Sigmoid colon (tissue), 7 donors: Measurements from ENCODE around the gene CCNF. TPM values are rescaled to one million over a fixed set of nuclear protein-coding genes. Genes with fewer than 3 reads are reported as not detected.

Experiments used
- DNase-seq: peaks from one replicate; pipeline ENCODE4 v3.0.0-alpha.2; 2019
- H3K27ac ChIP-seq, 4 donors: fragments of 200-600 bp; sonication (generic); one replicate each; pipeline ENCODE4 v1.5.1; 2016 to 2019; ENCODE audit warnings: mild to moderate bottlenecking in 1 of 4
- H3K27me3 ChIP-seq, 3 donors: fragments of 200-600 bp; sonication (generic); one replicate each; pipeline ENCODE4 v1.5.1; 2019; ENCODE audit warnings: mild to moderate bottlenecking in 1 of 3
- H3K36me3 ChIP-seq, 4 donors: fragments of 200-600 bp; sonication (generic); one replicate each; pipeline ENCODE4 v1.5.1; 2016 to 2019
- H3K4me1 ChIP-seq, 4 donors: fragments of 200-600 bp; sonication (generic); one replicate each; pipeline ENCODE4 v1.5.1; 2017 to 2019
- H3K4me3 ChIP-seq, 4 donors: fragments of 200-600 bp; sonication (generic); one replicate each; pipeline ENCODE4 v1.5.1; 2017 to 2019; ENCODE audit warnings: mild to moderate bottlenecking in 2 of 4, moderate library complexity in 1 of 4
- H3K9me3 ChIP-seq, 4 donors: fragments of 200-600 bp in 3 of 4; sonication (generic) in 3 of 4; one replicate each; pipeline versions ENCODE4 v1.5.1 to v1.6.1; 2013 to 2019
- EP300 ChIP-seq, 4 donors: sonication (generic); formaldehyde crosslinking; IDR thresholded peaks; one replicate each; pipeline ENCODE4 v1.6.1; 2017; ENCODE audit warnings: antibody characterized with exemption in 4 of 4
- POLR2A ChIP-seq, 2 donors: fragments of 450-650 bp; IDR thresholded peaks; one replicate each; pipeline ENCODE4 v1.6.1; 2016; ENCODE audit warnings: antibody characterized with exemption in 2 of 2, mild to moderate bottlenecking in 2 of 2, moderate library complexity in 2 of 2
- POLR2AphosphoS5 ChIP-seq, 4 donors: sonication (generic); formaldehyde crosslinking; IDR thresholded peaks; one replicate each; pipeline ENCODE4 v1.6.1; 2017; ENCODE audit warnings: antibody characterized with exemption in 4 of 4
- WGBS, 2 donors: extraction: QIAGEN DNeasy Blood & Tissue Kit; methylation state at CpG; one replicate each; pipeline ENCODE4 v1.1.7; 2013; 5-methylcytosine and 5-hydroxymethylcytosine counted together
- intact Hi-C: fragments of 100-400 bp; cut with DNase I; formaldehyde crosslinking; loops from one replicate; pipeline ENCODE4 v1.15.1; 2023
- polyA plus RNA-seq, 3 donors: library from polyadenylated mRNA; stranded (reverse); fragments of 200-250 nt; gene quantifications; one replicate each; pipeline ENCODE4 v1.2.3, GENCODE V29; 2013
- total RNA-seq, 4 donors: library from RNA; depleted of rRNA; stranded (reverse); fragments of >200 nt; gene quantifications; one replicate each; pipeline ENCODE4 v1.1.0, GENCODE V29; 2016
- TF ChIP-seq, protein P1 (sequence below), 4 experiments: fragments of 450-650 bp in 3 of 4; fragments of 200-600 bp in 1 of 4; IDR thresholded peaks; one replicate each; pipeline ENCODE4 v1.5.1; 2016 to 2019; ENCODE audit warnings: antibody characterized with exemption in 4 of 4, mild to moderate bottlenecking in 3 of 4, moderate library complexity in 2 of 4
- donor health status: healthy with polysubstance abuse.
- donor health status: Bipolar disorder and iron deficiency.
- donor health status: healthy.

CCNF gene
- total and polyA plus RNA-seq, 7 donors: 0.60 to 11.6 (median 1.2) TPM

DNA sequence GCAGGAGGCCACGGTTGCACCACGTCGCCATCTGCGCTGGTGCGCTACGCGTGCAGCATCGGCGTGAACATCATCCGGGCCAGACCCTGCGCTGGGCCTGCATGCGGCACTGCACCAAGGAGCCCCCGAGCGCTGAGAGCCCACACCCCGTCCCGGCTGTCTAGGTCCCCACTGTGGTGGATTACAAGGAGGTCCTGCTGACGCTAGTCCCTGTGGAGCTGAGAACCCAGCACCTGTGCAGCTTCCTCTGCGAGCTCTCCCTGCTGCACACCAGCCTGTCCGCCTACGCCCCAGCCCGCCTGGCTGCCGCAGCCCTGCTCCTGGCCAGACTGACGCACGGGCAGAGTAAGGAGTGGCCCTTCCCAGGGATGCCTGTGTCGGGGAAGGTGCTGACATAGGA is 19.9 kb downstream of the CCNF start:
- WGBS, 2 donors: 97 to 98% methylated on average over 25 of the region's 25 CpGs
- Histone ChIP-seq H3K36me3 (peaks cover 0 to 28% (median 2%) of the 10 kb centered on the region in 4 donors), H3K4me1 (no peaks in the 10 kb centered on the region), H3K27ac (no peak overlapping the region), H3K27me3 (no peaks in the 10 kb centered on the region), H3K9me3 (no peaks in the 10 kb centered on the region), H3K4me3 (no peak overlapping the region)
- intact Hi-C loops: no loop called here
- no peak for TF ChIP-seq POLR2A (IDR thresholded peaks at IDR 0.05)
- TF ChIP-seq, protein P1, sequence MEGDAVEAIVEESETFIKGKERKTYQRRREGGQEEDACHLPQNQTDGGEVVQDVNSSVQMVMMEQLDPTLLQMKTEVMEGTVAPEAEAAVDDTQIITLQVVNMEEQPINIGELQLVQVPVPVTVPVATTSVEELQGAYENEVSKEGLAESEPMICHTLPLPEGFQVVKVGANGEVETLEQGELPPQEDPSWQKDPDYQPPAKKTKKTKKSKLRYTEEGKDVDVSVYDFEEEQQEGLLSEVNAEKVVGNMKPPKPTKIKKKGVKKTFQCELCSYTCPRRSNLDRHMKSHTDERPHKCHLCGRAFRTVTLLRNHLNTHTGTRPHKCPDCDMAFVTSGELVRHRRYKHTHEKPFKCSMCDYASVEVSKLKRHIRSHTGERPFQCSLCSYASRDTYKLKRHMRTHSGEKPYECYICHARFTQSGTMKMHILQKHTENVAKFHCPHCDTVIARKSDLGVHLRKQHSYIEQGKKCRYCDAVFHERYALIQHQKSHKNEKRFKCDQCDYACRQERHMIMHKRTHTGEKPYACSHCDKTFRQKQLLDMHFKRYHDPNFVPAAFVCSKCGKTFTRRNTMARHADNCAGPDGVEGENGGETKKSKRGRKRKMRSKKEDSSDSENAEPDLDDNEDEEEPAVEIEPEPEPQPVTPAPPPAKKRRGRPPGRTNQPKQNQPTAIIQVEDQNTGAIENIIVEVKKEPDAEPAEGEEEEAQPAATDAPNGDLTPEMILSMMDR (IDR thresholded peaks at IDR 0.05): no peak
- no peak for TF ChIP-seq EP300 (IDR thresholded peaks at IDR 0.05)
- no peak for TF ChIP-seq POLR2AphosphoS5 (IDR thresholded peaks at IDR 0.05)
- DNase-seq: no peak

DNA sequence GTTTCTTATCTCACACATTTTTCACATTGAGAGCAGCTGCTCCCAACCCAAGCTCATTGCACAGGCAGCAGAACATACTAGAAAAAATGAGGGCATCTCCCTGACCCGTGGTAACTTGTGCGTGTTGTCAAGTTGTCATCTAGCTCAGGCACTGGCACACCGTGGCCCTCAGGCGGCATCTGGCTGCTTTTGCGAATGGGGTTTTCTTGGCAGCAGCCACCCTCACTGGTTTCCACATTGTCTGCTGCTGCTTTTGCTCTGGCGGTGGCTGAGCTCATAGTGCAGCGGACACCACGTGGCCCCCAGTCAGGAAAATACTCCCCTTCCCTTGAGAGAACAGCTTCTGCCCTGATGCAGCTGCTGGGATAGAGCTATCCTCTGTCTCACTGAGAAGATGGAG is 21.3 kb downstream of the CCNF start:
- no peak overlapping the region for H3K27ac ChIP-seq
- no peak for DNase-seq
- no peaks in the 10 kb centered on the region for H3K4me1 ChIP-seq
- H3K9me3 ChIP-seq: no peaks in the 10 kb centered on the region
- no peaks in the 10 kb centered on the region for H3K27me3 ChIP-seq
- H3K36me3 ChIP-seq: peaks cover 0 to 22% (median under 1%) of the 10 kb centered on the region in 4 donors
- WGBS, 2 donors: 93 to 95% methylated on average over 8 of the region's 8 CpGs
- no peak overlapping the region for H3K4me3 ChIP-seq
- intact Hi-C loops: no loop called here
- TF ChIP-seq POLR2AphosphoS5 (IDR thresholded peaks at IDR 0.05): no peak
- TF ChIP-seq POLR2A (IDR thresholded peaks at IDR 0.05): no peak
- TF ChIP-seq, protein P1 (IDR thresholded peaks at IDR 0.05): no peak
- TF ChIP-seq EP300 (IDR thresholded peaks at IDR 0.05): no peak

DNA sequence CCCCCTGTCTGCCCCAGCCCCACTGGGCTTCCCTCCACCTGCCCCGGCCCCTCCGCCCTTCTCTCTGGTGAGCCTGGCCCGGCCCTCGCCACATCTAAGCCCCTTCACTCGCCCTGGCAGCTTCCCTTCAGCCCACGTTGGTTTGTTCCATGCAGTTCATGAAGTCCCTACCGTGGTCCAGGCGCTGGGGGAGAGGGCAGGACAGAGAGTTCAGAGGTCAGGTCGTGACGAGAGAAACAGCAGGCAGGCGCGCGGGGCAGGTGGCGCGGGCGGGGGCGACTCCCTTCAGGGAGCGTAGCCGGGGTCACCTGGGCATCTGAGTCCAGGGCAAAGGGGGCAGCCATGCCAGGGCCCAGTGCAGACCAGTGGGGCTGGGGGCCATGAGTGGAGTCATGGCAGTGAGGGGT is 21.7 kb downstream of the CCNF start:
- no peaks in the 10 kb centered on the region for H3K9me3 ChIP-seq
- no peaks in the 10 kb centered on the region for H3K27me3 ChIP-seq
- intact Hi-C loops: no loop called here
- no peak overlapping the region for H3K4me3 ChIP-seq
- WGBS, 2 donors: 93 to 94% methylated on average over 19 of the region's 19 CpGs
- TF ChIP-seq POLR2A (IDR thresholded peaks at IDR 0.05): no peak
- TF ChIP-seq, protein P1 (IDR thresholded peaks at IDR 0.05): no peak
- peaks cover 0 to 20% (median 0%) of the 10 kb centered on the region in 4 donors for H3K36me3 ChIP-seq
- H3K27ac ChIP-seq: no peak overlapping the region
- no peaks in the 10 kb centered on the region for H3K4me1 ChIP-seq
- no peak for DNase-seq

DNA sequence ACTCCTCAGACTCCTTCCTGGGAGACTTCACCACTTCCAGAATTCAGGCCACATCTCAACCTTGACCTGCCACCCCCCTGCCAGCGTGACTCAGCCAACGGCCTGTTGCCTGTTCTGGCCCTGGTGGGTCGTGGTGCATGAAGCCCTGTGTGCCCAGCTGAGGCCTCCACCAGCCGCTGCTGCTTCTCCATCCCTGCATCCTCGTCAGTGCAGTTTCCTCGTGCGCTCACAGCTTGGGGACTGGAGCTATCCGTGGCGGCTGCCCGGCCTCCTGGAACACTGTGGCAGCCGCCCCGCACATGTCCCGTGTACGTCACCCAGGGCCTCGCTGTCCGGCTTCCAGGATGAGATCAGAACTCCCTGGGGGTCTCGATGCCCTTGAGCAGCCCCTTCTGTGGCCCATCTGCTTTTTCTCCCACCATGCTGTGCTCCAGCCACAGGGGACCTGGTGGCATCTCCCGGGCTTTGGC is 22.6 kb downstream of the CCNF start:
- H3K9me3 ChIP-seq: no peaks in the 10 kb centered on the region
- H3K36me3 ChIP-seq: peaks cover 0 to 11% (median 0%) of the 10 kb centered on the region in 4 donors
- TF ChIP-seq POLR2A (IDR thresholded peaks at IDR 0.05) (no peak), POLR2AphosphoS5 (IDR thresholded peaks at IDR 0.05) (no peak), EP300 (IDR thresholded peaks at IDR 0.05) (no peak)
- no peaks in the 10 kb centered on the region for H3K27me3 ChIP-seq
- H3K27ac ChIP-seq: no peak overlapping the region
- WGBS, 2 donors: 94 to 96% methylated on average over 18 of the region's 18 CpGs
- intact Hi-C loops: no loop called here
- no peak for DNase-seq
- H3K4me3 ChIP-seq: no peak overlapping the region
- no peaks in the 10 kb centered on the region for H3K4me1 ChIP-seq

DNA sequence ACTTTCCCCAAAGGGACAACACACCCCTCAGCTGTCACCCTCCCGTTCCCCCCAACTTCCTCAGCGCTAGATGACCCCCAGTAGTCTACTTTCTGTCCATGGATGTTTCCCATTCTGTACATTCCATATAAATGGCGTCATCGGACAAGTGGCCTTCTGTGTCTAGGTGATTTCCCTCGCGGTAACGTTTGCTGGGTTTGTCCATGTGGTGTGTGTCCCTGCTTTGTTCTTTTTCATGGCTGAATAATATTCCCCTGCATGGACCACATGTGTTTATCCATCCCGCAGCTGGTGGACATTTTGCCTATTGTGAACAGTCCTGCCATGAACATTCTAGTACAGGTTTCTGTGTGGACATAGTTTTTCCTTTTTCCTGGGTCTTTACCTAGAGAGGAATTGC is 23.4 kb downstream of the CCNF start:
- peaks cover 0 to 10% (median 0%) of the 10 kb centered on the region in 4 donors for H3K36me3 ChIP-seq
- no peak overlapping the region for H3K4me3 ChIP-seq
- TF ChIP-seq, protein P1 (IDR thresholded peaks at IDR 0.05): no peak
- no peak for TF ChIP-seq POLR2AphosphoS5 (IDR thresholded peaks at IDR 0.05)
- TF ChIP-seq EP300 (IDR thresholded peaks at IDR 0.05): no peak
- TF ChIP-seq POLR2A (IDR thresholded peaks at IDR 0.05): no peak
- 97 to 99% methylated on average over 8 of the region's 8 CpGs for WGBS, 2 donors
- H3K27me3 ChIP-seq: no peaks in the 10 kb centered on the region
- intact Hi-C loops: no loop called here
- no peak overlapping the region for H3K27ac ChIP-seq
- DNase-seq: no peak
- no peaks in the 10 kb centered on the region for H3K4me1 ChIP-seq
- no peaks in the 10 kb centered on the region for H3K9me3 ChIP-seq
